ENCODE data around the gene HNRNPM. TPM values are rescaled to one million over a fixed set of nuclear protein-coding genes. Genes with fewer than 3 reads are reported as not detected.

HNRNPM gene
- total and polyA plus RNA-seq, 9 donors: 88.2 to 285 (median 180) TPM

- H3K27ac ChIP-seq: no peak overlapping the region
- no peaks in the 10 kb centered on the region for H3K36me3 ChIP-seq
- no peaks in the 10 kb centered on the region for H3K27me3 ChIP-seq
- no peak for DNase-seq
- intact Hi-C loops (cut with DNase I): no loop called here
- H3K4me3 ChIP-seq: no peak overlapping the region
- H3K4me1 ChIP-seq (ENCODE audit: insufficient read depth): peaks cover 20% of the 10 kb centered on the region
- TF ChIP-seq POLR2A (IDR thresholded peaks at IDR 0.05) (no peak), EP300 (IDR thresholded peaks at IDR 0.05) (no peak), CTCF (IDR thresholded peaks at IDR 0.05) (no peak)
- WGBS, 3 donors: 78 to 84% (median 83%) methylated on average over 6 of the region's 6 CpGs
- H3K9me3 ChIP-seq: no peaks in the 10 kb centered on the region
These were observed 8.8 kb downstream of the HNRNPM start for GRCh38 chr19:8453616-8454015.

- no peaks in the 10 kb centered on the region for H3K27me3 ChIP-seq
- no peak for DNase-seq
- no peak for TF ChIP-seq POLR2A (IDR thresholded peaks at IDR 0.05)
- no peak for TF ChIP-seq CTCF (IDR thresholded peaks at IDR 0.05)
- no peak for TF ChIP-seq EP300 (IDR thresholded peaks at IDR 0.05)
- WGBS, 3 donors: 50 to 76% (median 65%) methylated on average over 1 of the region's 1 CpG
- H3K4me1 ChIP-seq (ENCODE audit: insufficient read depth): peaks cover 24% of the 10 kb centered on the region
- H3K36me3 ChIP-seq: no peaks in the 10 kb centered on the region
- intact Hi-C loops (cut with DNase I): no loop called here
- H3K4me3 ChIP-seq: no peak overlapping the region
- no peak overlapping the region for H3K27ac ChIP-seq
- H3K9me3 ChIP-seq: no peaks in the 10 kb centered on the region
These were observed 9.4 kb downstream of the HNRNPM start for GRCh38 chr19:8454218-8454617.

- intact Hi-C loops (cut with DNase I): no loop called here
- 68 to 70% (median 69%) methylated on average over 5 of the region's 5 CpGs for WGBS, 3 donors
- H3K4me3 ChIP-seq: no peak overlapping the region
- no peaks in the 10 kb centered on the region for H3K36me3 ChIP-seq
- no peaks in the 10 kb centered on the region for H3K9me3 ChIP-seq
- DNase-seq: no peak
- TF ChIP-seq CTCF (IDR thresholded peaks at IDR 0.05): no peak
- no peak for TF ChIP-seq EP300 (IDR thresholded peaks at IDR 0.05)
- TF ChIP-seq POLR2A (IDR thresholded peaks at IDR 0.05): no peak
- H3K27ac ChIP-seq: no peak overlapping the region
- H3K4me1 ChIP-seq (ENCODE audit: insufficient read depth): peaks cover 23% of the 10 kb centered on the region
- H3K27me3 ChIP-seq: no peaks in the 10 kb centered on the region
These were observed 10.2 kb downstream of the HNRNPM start for GRCh38 chr19:8455018-8455417.

GRCh38 chr19:8456064-8456463, 11.3 kb downstream of the HNRNPM start:
- no peak for TF ChIP-seq POLR2A (IDR thresholded peaks at IDR 0.05)
- TF ChIP-seq EP300 (IDR thresholded peaks at IDR 0.05): no peak
- no peak for TF ChIP-seq CTCF (IDR thresholded peaks at IDR 0.05)
- Histone ChIP-seq H3K4me3 (no peak overlapping the region), H3K27me3 (no peaks in the 10 kb centered on the region), H3K36me3 (no peaks in the 10 kb centered on the region), H3K9me3 (no peaks in the 10 kb centered on the region), H3K4me1 (ENCODE audit: insufficient read depth) (peaks cover 22% of the 10 kb centered on the region), H3K27ac (no peak overlapping the region)
- DNase-seq: no peak
- 62 to 70% (median 64%) methylated on average over 7 of the region's 7 CpGs for WGBS, 3 donors
- intact Hi-C loops (cut with DNase I): no loop called here

- intact Hi-C loops (cut with DNase I): no loop called here
These were observed 12.4 kb downstream of the HNRNPM start for GRCh38 chr19:8457209-8457608.

More at GRCh38 chr19:8457209-8457608, 12.4 kb downstream of the HNRNPM start:
- Histone ChIP-seq H3K4me1 (ENCODE audit: insufficient read depth) (peaks cover 23% of the 10 kb centered on the region), H3K4me3 (no peak overlapping the region), H3K27me3 (no peaks in the 10 kb centered on the region), H3K27ac (no peak overlapping the region), H3K9me3 (no peaks in the 10 kb centered on the region), H3K36me3 (no peaks in the 10 kb centered on the region)
- 71 to 79% (median 75%) methylated on average over 3 of the region's 3 CpGs for WGBS, 3 donors
- DNase-seq: no peak
- TF ChIP-seq CTCF (IDR thresholded peaks at IDR 0.05) (no peak), POLR2A (IDR thresholded peaks at IDR 0.05) (no peak), EP300 (IDR thresholded peaks at IDR 0.05) (no peak)

All from ovary (tissue), 9 donors.